ENCODE data around the gene MTERF1.
"Not testable (repeated sequence)": the region's sequence is repeated elsewhere in the genome, so short reads cannot be mapped to it uniquely, and the experiment has no call there.

- TF ChIP-seq CTCF (optimal IDR thresholded peaks at IDR 0.05 in 1 of 3, IDR thresholded peaks at IDR 0.05 in 1 of 3, conservative IDR thresholded peaks at IDR 0.05 in 1 of 3; ENCODE audit: extremely low read depth in 1 of 3, insufficient read depth in 2 of 3, low read length in 3 of 3); EZH2 (IDR thresholded peaks at IDR 0.05; ENCODE audit: low read length): not testable (repeated sequence)
Observed at GRCh38 chr7:91893699-91894098, 13.2 kb upstream of the MTERF1 start.
